GF-D8 (cell line): Measurements from ENCODE around the gene MBIP.

ENCODE experiments used
- DNase-seq: peaks from one replicate; lab custom pipeline; 2025; lab: John Stamatoyannopoulos, UW

The MBIP gene

DNA sequence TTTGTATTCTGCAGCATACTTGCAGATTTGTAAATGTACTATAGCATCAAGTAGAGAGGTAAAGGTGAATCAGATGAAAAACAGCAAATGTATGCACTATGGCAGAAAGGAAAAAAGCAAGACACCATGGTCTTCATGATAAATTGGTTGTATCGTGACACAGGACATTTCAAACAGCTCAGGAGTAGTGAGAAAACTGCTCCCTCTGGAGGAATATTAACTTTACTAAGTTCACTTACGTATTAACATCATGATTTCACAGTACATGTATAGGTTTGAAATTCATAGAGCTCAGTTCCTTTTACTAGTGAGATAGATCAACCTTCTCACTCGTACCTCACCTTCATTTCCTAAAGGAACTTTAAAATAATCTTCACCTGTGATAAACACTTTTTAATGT lies 6.5 kb downstream of the MBIP start:
- no peak for DNase-seq

GRCh38 chr14:36313206-36313605 lies 7.2 kb downstream of the MBIP start:
- DNase-seq = no peak

DNA sequence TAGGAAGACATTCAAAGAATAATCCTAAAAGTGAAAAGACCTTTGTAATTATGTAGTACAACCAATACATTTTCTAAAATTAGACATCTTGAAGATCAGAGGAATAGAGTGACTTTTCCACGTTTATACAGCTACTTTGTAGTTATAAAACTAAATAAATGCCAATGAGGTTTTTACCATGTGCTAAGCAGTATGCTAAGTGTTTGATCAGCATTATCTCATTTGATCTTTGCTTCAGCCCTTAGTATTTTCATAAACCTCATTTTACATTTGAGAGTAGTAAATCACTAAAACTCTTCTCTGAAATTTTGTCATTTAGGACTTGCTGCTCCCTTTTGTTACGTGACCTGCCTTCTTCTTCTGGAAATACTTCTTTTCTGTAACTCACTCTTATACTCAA lies 13.6 kb downstream of the MBIP start:
- DNase-seq = no peak

DNA sequence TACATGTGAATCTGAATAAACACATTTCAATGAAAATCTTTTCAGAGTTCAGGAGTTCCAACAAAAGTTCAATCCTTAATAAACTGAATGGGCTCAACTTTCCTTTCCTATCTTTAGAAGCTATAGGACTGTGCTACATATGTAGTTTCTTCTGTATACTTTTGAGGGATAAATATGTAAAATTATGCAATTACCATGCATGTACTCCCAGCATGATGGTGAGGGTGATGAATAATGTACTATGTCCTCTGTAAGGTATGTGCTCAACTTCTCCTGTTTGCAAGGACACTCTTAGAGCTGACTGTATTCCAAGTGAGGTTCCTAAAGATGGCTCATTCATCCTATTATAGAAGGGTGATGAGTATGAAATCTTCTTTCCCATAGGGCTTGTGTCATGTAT lies 15.5 kb downstream of the MBIP start:
- DNase-seq = no peak

DNA sequence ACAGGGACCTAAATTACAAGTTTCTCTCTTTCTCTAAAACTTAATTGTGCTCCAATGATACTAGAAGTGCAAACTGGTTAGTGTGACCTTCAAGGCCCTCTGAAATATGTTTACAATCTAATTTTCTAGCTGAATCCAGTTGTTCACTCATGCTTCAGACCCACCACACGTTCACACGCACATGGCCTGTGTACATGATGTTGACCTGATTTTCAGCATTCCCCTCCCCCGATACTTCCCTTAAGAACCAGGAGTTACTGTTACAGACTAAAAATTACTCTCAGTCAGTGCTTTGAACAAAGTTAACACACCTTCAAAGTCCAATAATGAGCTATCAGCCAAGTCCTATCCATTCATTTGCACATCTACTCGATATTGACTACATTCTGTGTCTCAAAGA lies 16.5 kb downstream of the MBIP start:
- no peak for DNase-seq

DNA sequence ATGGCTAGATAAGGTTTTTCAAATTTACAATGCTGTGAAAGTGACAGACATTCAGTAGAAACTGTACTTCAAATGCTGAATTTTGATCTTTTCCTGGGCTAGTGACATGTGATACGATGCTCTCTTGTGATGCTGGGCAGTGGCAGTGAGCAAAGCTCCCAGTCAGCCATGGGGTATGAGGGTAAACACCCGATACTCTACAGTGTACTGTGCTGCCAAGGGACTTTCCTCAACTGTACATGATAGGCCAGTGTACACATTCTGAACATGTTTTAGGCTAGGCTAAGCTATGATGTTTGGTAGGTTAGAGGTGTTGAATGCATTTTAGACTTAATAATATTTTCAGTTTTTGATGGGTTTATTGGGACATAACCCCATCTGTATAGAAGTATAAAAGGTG lies 17.6 kb downstream of the MBIP start:
- DNase-seq = no peak

GRCh38 chr14:36301159-36301558 lies 19.3 kb downstream of the MBIP start:
- DNase-seq = no peak

DNA sequence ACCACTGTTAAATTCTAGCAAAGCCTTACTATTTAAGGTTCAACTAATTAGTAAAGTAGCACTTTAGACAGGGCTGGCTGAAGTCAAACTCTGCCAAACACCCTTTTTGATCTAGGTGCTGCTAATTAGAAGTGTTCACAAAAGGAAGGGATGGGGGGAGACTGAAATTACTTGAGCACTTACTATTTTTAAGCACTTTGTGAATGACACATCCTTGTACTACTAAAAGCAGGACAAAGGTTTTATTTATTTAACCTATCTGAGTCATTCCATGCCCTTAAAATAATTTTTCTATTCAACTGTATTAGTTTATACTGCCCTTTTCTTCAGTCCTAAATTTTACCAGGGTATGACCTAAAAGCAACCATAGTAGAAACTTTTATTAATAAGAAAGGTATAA lies 20.1 kb downstream of the MBIP start:
- DNase-seq = no peak

DNA sequence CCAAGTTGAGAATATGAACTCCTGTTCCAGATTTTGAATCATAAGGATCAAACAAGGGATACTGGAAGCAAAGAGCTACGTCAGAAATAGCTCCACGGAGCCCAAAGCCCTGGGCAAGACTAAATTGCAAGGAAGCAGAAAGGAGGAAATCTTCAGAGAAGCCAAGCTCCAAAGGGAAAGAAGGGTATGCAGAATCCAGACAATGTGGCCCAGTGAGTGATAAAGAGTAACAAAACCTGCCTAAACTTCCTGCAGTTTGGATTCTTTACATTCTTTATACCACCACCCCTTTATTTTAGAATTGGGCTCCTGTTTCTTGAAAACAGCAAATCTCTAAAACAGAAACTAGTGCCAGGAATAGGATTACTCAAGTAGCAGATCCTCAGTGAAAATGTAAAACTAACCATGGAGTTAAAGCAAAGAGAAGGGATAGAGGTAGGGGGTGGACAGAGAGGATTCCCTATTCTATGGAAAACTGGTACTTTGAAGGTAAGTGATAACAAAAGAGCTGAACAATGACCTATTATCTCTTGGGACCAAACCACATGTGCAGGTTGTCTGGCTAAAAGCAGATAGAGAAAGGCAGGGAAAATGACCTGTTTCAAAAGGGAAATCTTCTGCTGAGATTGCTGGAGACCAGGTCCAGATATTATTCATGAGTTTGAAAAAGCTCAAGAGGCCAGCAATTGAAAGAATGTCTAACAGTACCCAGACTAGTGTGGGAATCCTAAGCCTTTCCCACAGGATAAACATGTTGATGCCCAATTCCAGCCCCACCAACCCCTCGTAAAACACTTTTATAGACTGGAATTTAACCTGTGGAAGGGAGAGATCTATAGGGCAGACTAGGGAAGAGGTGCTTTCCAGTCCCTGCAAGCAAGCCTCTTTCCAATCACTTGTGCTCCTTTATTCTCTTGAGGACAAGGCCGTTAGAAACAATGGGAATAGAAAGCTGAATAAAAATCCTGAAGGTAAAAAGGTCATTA lies 24.5 kb downstream of the MBIP start:
- no peak for DNase-seq

DNA sequence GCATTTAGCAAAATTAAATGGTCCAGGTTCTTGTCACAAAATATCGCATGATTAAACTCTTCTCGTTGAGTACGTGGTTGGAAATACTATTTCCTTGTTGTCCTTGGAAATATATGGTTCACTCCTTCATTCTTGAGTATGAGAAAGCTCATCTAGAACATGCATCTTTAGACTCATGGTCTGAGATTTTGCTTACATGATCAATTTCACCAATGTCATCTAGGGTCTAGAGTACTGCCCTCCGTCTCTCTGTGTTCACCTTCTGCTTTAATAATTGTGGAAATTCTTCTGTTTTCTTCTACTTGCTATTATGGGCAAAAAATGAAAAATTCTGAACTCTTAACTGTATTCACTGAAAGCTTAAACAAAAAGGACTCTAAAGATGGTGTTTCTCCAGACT lies 25.9 kb downstream of the MBIP start:
- no peak for DNase-seq

GRCh38 chr14:36293824-36294223 lies 26.6 kb downstream of the MBIP start:
- peak; percentile 79 for DNase-seq

DNA sequence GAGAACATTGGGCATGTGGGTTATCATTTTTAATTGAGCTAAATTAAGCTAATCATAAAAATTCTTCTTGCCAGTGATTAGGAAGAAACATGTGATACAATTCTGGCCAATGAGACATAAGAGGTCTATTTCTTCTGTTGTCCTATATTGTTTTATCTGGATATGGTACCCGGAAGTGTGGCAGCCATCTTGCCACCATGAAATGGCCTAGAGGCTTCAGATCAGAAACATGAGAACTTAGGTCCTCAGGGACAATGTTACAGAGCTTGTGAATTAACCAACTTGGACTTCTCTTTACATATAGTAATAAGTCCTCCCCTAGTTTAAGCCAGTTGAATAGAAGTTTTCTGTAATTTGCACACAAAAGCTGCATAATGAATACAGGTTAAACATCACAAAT lies 30.5 kb downstream of the MBIP start:
- DNase-seq = no peak

- no peak for DNase-seq
Measured at GRCh38 chr14:36288496-36288895, 31.9 kb downstream of the MBIP start.

DNA sequence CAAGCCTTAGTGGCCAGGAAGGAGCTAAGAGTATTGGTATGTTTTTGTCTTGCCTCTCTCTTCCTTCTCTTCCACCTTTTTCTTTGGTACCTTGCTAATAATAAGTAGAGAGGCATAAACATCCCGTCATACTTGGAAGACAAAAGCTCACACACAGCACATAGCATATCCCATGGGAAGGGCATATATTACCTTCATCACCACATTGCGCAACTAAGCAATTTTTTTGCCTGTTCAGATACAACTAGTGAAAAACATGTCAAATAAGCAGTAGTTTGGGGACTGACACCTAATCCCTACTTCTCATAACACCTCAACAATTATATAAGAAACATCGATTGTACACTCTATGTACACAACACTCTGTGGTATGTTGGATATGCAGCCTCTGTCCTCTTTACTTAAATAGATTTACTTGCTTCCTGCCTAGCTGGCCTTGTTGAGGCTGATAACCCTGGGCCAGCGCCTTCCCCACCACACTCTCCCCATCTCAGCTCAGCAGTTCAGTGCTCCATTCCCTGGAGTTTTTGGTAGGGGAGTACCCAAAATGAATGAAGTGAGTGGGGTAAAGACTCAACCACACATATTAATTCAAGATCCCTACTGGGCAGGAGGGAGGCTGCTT lies 35.4 kb downstream of the MBIP start:
- DNase-seq = no peak

- DNase-seq = no peak
Measured at GRCh38 chr14:36281309-36281708, 39.1 kb downstream of the MBIP start.

- no peak for DNase-seq
Measured at GRCh38 chr14:36279306-36280190, 40.9 kb downstream of the MBIP start.

DNA sequence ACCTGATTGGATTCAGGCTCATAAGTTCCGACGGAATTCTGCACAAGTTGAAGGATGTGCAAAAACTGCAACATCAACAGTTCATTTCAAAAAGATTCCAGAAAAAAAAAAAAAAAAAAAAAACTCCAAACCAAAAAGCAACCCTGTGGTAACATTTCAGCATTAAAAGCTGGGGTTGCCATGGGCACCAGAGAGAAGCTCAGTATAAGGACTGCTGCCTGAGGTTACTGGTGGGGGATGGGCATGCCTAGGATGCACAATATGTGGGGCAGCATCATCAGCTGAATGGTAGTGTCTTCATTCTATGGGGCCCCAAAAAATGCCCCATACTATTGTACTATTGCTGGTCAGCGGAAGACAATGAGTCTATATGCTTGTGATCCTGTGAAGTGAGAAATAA lies 44.7 kb downstream of the MBIP start:
- no peak for DNase-seq

DNA sequence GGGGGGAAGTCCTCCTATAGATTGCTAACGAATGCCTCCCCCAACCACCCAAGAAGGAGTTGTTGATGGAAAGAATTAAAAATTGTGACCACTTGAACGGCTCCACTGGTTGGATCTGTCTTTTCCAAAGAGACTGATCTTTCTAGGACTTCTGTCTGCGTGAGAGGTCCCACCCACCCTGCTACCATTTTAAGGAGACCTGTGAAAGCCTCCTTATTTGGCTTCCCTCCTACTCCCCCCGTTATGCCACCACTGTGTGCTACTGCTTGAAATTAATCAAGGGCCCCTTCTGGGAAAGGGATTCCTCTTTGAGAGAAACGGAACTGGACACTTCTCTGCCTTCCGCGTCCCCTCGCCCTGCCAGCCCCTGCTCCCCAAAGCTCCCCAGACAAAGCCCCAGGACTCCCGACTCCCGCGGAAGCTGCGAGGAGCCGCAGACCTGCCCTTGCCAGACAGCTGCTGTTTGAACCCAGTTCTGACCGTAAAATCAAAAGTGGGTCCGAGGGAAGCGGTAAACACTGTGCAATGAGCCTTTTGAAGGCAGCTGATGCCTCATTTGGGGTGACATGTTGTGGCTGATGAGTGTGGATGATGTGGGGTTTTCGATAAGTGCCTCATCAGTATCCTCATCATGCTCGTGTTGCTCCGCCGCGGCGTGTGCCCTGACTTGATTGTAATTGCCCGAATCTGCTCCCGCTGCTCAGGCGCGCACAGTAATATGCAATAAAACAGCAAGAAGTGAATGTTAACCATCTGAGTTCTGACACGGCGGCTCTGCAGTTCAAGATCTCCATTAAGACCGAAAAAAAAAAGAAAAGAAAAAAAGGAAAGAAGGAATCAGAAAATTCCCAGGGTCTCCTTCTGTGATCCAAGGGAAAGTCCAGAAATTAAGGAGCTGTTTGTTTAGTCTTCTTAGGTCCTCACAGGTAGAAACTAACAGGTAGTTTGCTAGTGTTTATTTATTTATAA lies 48.2 kb downstream of the MBIP start:
- DNase-seq = no peak

DNA sequence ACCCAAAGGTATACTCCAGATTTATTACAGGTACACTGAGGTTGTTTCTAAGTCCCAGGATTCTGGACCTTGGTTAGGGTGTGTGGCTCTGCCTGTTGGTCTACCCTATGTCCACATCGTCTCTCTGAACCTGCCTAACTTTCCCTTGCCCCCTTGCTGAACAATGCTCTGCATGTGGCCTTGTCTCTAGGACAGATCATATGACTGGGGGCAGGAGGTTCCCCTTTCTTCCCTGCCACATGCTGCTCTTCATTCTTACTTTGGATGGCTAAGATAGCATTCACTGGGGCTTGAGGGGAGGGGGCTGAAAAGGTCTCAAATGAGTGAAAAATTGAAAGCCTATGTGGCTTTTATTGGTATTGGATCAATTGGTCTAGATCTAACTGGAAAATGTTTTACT lies 49.2 kb downstream of the MBIP start:
- DNase-seq = no peak

DNA sequence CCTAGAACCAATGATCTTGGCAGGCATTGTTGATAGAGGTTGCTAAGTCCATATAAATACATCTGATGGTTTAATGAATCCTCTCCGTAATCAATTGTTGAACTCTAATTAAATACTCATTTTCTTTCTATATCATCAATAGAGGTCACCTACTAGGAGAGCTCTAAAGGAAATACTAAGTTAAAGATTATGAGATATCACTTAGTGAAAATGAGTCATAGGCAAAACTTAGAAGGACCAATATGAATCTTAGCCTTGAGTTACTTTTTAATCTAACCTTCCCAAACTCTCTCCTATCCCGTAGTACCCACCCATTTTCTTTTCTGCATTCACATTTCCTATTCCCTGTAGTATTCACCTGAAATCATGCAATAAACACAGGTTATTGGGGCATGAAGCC lies 50.2 kb downstream of the MBIP start:
- no peak for DNase-seq

DNA sequence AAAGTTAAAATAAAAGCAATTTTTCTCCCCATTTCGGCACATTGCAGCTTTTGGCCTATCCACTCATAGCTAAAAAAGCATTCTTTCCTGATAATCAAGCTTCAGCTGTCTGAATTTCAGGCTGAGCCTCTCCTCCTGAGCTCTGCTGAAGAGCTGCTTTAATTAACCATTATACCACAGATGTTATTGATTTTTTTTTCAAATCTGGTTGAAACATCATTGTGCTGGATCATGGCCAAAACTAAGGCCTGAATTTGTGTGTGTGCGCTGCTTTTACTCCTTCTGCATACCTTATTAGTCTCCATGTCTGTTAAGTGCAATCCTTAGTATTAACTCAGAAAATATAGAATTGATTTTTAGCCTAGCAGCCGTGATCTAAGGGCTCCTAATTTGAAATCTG lies 52.3 kb downstream of the MBIP start:
- no peak for DNase-seq
